Posterior vena cava (tissue), 2 donors: Measurements from ENCODE around the gene NTNG2. TPM values are rescaled to one million over a fixed set of nuclear protein-coding genes. Genes with fewer than 3 reads are reported as not detected.
A peak's percentile ranks its signal among the peaks of the same experiment; 100 is the strongest.

Experiments
- DNase-seq: peaks from one replicate; pipeline ENCODE4 v3.0.0-alpha.2; 2020; ENCODE audit warnings: low spot score
- intact Hi-C, 2 donors: fragments of 100-400 bp; cut with DNase I; formaldehyde crosslinking; loops; one replicate each; pipeline versions ENCODE4 v1.14.1 to v1.14.2; 2022 to 2023
- total RNA-seq, 2 donors: library from RNA; stranded (reverse); fragmentation: NEBNext Ultra II Directional; extraction: Animal tissue kit (Norgen Biotek cat#: 25700); gene quantifications; one replicate each; pipeline ENCODE4 v1.2.1, GENCODE V29; 2021
- donor health status: DM: yes; HTN: yes; CAD: no.
- donor health status: DM: yes; HTN: yes; CAD: no.

The NTNG2 gene
- total RNA-seq, 2 donors from 2014 or later = 3.4 to 5.0 TPM

- DNase-seq = no peak
- intact Hi-C loops = loop anchor here (10.0 kb wide), 2 partner anchors 75 to 155 kb away; partner anchors contain the start of gene NTNG2 (in 1 of the 2)
Observed at GRCh38 chr9:132239999-132240840, 78.4 kb downstream of the NTNG2 start.

- DNase-seq = peak; percentile 99
- intact Hi-C loops = no loop called here
Observed at GRCh38 chr9:132240841-132241482, 79.1 kb downstream of the NTNG2 start.

GRCh38 chr9:132241483-132241839, 79.6 kb downstream of the NTNG2 start:
- intact Hi-C loops = no loop called here
- DNase-seq = no peak

- DNase-seq = peak; percentile 83
- intact Hi-C loops = no loop called here
Observed at GRCh38 chr9:132241840-132242620, 80.2 kb downstream of the NTNG2 start.

GRCh38 chr9:132242621-132243155, 80.8 kb downstream of the NTNG2 start:
- intact Hi-C loops = no loop called here
- DNase-seq = no peak

- intact Hi-C loops = no loop called here
- no peak for DNase-seq
Observed at GRCh38 chr9:132243156-132244074, 81.6 kb downstream of the NTNG2 start.

- intact Hi-C loops = loop anchor here in 1 of 2 donors (5.0 kb wide), 1 partner anchor 483 kb away; no protein-coding TSS in a partner anchor
Observed at GRCh38 chr9:132244582-132245455, 83.0 kb downstream of the NTNG2 start.

GRCh38 chr9:132245465-132245864, 83.6 kb downstream of the NTNG2 start:
- no peak for DNase-seq

More at GRCh38 chr9:132244582-132245455, 83.0 kb downstream of the NTNG2 start:
- DNase-seq = no peak

GRCh38 chr9:132247942-132248341, 86.1 kb downstream of the NTNG2 start:
- intact Hi-C loops = loop anchor here in 1 of 2 donors (5.0 kb wide), 1 partner anchor 486 kb away; no protein-coding TSS in a partner anchor
- peak; percentile 26 for DNase-seq

More at GRCh38 chr9:132245465-132245864, 83.6 kb downstream of the NTNG2 start:
- intact Hi-C loops = loop anchor here in 1 of 2 donors (5.0 kb wide), 1 partner anchor 483 kb away; no protein-coding TSS in a partner anchor

- intact Hi-C loops = loop anchor here in 1 of 2 donors (5.0 kb wide), 1 partner anchor 487 kb away; no protein-coding TSS in a partner anchor
- peak; percentile 61 for DNase-seq
Observed at GRCh38 chr9:132249123-132249522, 87.3 kb downstream of the NTNG2 start.

- intact Hi-C loops = loop anchor here (5.0 kb wide), 1 partner anchor 487 kb away; no protein-coding TSS in a partner anchor
- DNase-seq = peak; percentile 59
Observed at GRCh38 chr9:132249690-132250089, 87.8 kb downstream of the NTNG2 start.

- peak; percentile 71 for DNase-seq
- intact Hi-C loops = loop anchor here in 1 of 2 donors (5.0 kb wide), 1 partner anchor 488 kb away; no protein-coding TSS in a partner anchor
Observed at GRCh38 chr9:132250324-132251262, 88.7 kb downstream of the NTNG2 start.

GRCh38 chr9:132260846-132261245, 99.0 kb downstream of the NTNG2 start:
- intact Hi-C loops = no loop called here

GRCh38 chr9:132266017-132266416, 104.2 kb downstream of the NTNG2 start:
- intact Hi-C loops = no loop called here
- DNase-seq = no peak

More at GRCh38 chr9:132260846-132261245, 99.0 kb downstream of the NTNG2 start:
- no peak for DNase-seq

GRCh38 chr9:132267660-132268059, 105.8 kb downstream of the NTNG2 start:
- intact Hi-C loops = no loop called here
- DNase-seq = no peak
